Measurements from ENCODE around the gene SIRT5. TPM values are rescaled to one million over a fixed set of nuclear protein-coding genes. Genes with fewer than 3 reads are reported as not detected.

SIRT5 gene
- total and polyA plus RNA-seq, 2 donors from 2014 or later = 12.0 to 16.8 TPM

GRCh38 chr6:13649393-13649792 lies 75.0 kb downstream of the SIRT5 start:
- no peaks in the 10 kb centered on the region for H3K4me1 ChIP-seq (ENCODE audit: control insufficient read depth in 2 of 3, insufficient read depth in 2 of 3, low read depth in 1 of 3, low read length in 3 of 3)
- no peak overlapping the region for H3K4me3 ChIP-seq (ENCODE audit: low read length in 3 of 3)
- no peak overlapping the region for H3K27ac ChIP-seq (ENCODE audit: low read depth in 2 of 2, low read length in 2 of 2)
- H3K27me3 ChIP-seq (ENCODE audit: control insufficient read depth, insufficient read depth, low read length) = no peaks in the 10 kb centered on the region
- FAIRE-seq (no peak), DNase-seq (no peak)
- H3K36me3 ChIP-seq (ENCODE audit: control insufficient read depth in 2 of 3, insufficient read depth in 3 of 3, low read length in 3 of 3) = no peaks in the 10 kb centered on the region
- intact Hi-C loops (cut with DNase I) = no loop called here
- no peaks in the 10 kb centered on the region for H3K9me3 ChIP-seq (ENCODE audit: control insufficient read depth in 2 of 3, insufficient read depth in 1 of 3, low read length in 3 of 3)
- no peak for TF ChIP-seq CTCF (IDR thresholded peaks at IDR 0.05; ENCODE audit: borderline replicate concordance, extremely low read depth, insufficient read depth)
- no peak overlapping the region for H3K9ac ChIP-seq (ENCODE audit: low read length in 3 of 3)

GRCh38 chr6:13653296-13653695 lies 78.9 kb downstream of the SIRT5 start:
- Histone ChIP-seq H3K9me3 (ENCODE audit: control insufficient read depth in 2 of 3, insufficient read depth in 1 of 3, low read length in 3 of 3) (no peaks in the 10 kb centered on the region), H3K27me3 (ENCODE audit: control insufficient read depth, insufficient read depth, low read length) (no peaks in the 10 kb centered on the region), H3K4me1 (ENCODE audit: control insufficient read depth in 2 of 3, insufficient read depth in 2 of 3, low read depth in 1 of 3, low read length in 3 of 3) (no peaks in the 10 kb centered on the region), H3K9ac (ENCODE audit: low read length in 3 of 3) (no peak overlapping the region), H3K27ac (ENCODE audit: low read depth in 2 of 2, low read length in 2 of 2) (no peak overlapping the region), H3K4me3 (ENCODE audit: low read length in 3 of 3) (no peak overlapping the region), H3K36me3 (ENCODE audit: control insufficient read depth in 2 of 3, insufficient read depth in 3 of 3, low read length in 3 of 3) (no peaks in the 10 kb centered on the region)
- no peak for DNase-seq
- no peak for TF ChIP-seq CTCF (IDR thresholded peaks at IDR 0.05; ENCODE audit: borderline replicate concordance, extremely low read depth, insufficient read depth)
- intact Hi-C loops (cut with DNase I) = no loop called here
- FAIRE-seq = no peak

GRCh38 chr6:13654496-13654895 lies 80.1 kb downstream of the SIRT5 start:
- Histone ChIP-seq H3K36me3 (ENCODE audit: control insufficient read depth in 2 of 3, insufficient read depth in 3 of 3, low read length in 3 of 3) (no peaks in the 10 kb centered on the region), H3K27ac (ENCODE audit: low read depth in 2 of 2, low read length in 2 of 2) (no peak overlapping the region), H3K9ac (ENCODE audit: low read length in 3 of 3) (no peak overlapping the region), H3K9me3 (ENCODE audit: control insufficient read depth in 2 of 3, insufficient read depth in 1 of 3, low read length in 3 of 3) (no peaks in the 10 kb centered on the region), H3K27me3 (ENCODE audit: control insufficient read depth, insufficient read depth, low read length) (no peaks in the 10 kb centered on the region), H3K4me3 (ENCODE audit: low read length in 3 of 3) (no peak overlapping the region), H3K4me1 (ENCODE audit: control insufficient read depth in 2 of 3, insufficient read depth in 2 of 3, low read depth in 1 of 3, low read length in 3 of 3) (no peaks in the 10 kb centered on the region)
- TF ChIP-seq CTCF (IDR thresholded peaks at IDR 0.05; ENCODE audit: borderline replicate concordance, extremely low read depth, insufficient read depth) = no peak
- intact Hi-C loops (cut with DNase I) = no loop called here
- DNase-seq (peak in 1 of 5 donors; percentile 8), FAIRE-seq (no peak)

GRCh38 chr6:13655700-13656099 lies 81.3 kb downstream of the SIRT5 start:
- Histone ChIP-seq H3K36me3 (ENCODE audit: control insufficient read depth in 2 of 3, insufficient read depth in 3 of 3, low read length in 3 of 3) (no peaks in the 10 kb centered on the region), H3K4me1 (ENCODE audit: control insufficient read depth in 2 of 3, insufficient read depth in 2 of 3, low read depth in 1 of 3, low read length in 3 of 3) (no peaks in the 10 kb centered on the region), H3K27me3 (ENCODE audit: control insufficient read depth, insufficient read depth, low read length) (no peaks in the 10 kb centered on the region), H3K27ac (ENCODE audit: low read depth in 2 of 2, low read length in 2 of 2) (no peak overlapping the region), H3K4me3 (ENCODE audit: low read length in 3 of 3) (no peak overlapping the region), H3K9me3 (ENCODE audit: control insufficient read depth in 2 of 3, insufficient read depth in 1 of 3, low read length in 3 of 3) (no peaks in the 10 kb centered on the region), H3K9ac (ENCODE audit: low read length in 3 of 3) (no peak overlapping the region)
- intact Hi-C loops (cut with DNase I) = no loop called here
- no peak for FAIRE-seq
- no peak for TF ChIP-seq CTCF (IDR thresholded peaks at IDR 0.05; ENCODE audit: borderline replicate concordance, extremely low read depth, insufficient read depth)
- DNase-seq = no peak
